Tongue (tissue), 2 donors: ENCODE data around the gene GPR101. TPM values are rescaled to one million over a fixed set of nuclear protein-coding genes. Genes with fewer than 3 reads are reported as not detected.

Experiments used
- DNase-seq: peaks from one replicate; pipeline ENCODE4 v3.0.0-alpha.2; 2015
- total RNA-seq: library from RNA; depleted of rRNA; stranded (reverse); fragments of >200 nt; gene quantifications from one replicate; pipeline ENCODE4 v1.2.3, GENCODE V29; 2014

Gene GPR101, protein sequence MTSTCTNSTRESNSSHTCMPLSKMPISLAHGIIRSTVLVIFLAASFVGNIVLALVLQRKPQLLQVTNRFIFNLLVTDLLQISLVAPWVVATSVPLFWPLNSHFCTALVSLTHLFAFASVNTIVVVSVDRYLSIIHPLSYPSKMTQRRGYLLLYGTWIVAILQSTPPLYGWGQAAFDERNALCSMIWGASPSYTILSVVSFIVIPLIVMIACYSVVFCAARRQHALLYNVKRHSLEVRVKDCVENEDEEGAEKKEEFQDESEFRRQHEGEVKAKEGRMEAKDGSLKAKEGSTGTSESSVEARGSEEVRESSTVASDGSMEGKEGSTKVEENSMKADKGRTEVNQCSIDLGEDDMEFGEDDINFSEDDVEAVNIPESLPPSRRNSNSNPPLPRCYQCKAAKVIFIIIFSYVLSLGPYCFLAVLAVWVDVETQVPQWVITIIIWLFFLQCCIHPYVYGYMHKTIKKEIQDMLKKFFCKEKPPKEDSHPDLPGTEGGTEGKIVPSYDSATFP
- total RNA-seq, result not detected

DNA sequence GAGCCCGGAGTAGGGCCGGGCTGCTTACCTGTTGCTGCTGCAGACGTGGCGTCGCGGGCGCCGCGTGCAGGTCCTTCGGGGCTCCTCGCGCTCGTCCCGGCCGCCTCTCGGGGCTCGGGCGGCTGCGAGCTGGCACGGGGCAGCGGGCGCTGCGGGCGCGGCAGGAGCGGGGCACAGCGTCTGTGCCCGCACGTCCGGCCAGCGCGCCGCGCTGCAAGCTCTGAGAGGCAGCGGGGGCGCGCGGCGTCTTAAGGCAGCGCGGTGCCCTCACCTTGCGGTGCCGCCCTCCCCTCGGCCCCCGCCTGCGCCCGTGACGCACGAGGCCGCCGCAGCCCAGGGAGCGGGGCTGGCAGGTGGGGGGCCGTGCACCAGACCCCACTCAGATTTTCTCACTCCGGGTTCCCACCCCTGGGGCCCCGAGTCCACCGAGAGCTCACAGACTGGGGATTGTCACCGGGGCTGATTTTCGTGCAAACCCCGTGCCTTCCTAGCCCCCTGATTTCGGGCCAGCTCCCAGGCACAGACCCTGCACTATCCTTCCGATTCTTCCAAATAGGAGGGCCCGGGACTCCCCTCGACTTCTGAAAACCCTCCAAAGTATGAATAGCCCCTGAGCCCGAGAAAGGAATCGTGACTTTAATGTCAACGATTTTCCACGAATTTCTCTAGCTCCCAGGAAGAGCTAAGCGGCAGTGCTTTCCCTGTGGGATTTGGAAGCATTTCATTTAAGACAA lies at the start of gene GPR101:
Gene GPR101, minus strand, starts transcription at position 222 of the 734 bp plus-strand sequence. CDS start 2,321 bp downstream, outside the sequence.
- DNase-seq, result no peak

DNA sequence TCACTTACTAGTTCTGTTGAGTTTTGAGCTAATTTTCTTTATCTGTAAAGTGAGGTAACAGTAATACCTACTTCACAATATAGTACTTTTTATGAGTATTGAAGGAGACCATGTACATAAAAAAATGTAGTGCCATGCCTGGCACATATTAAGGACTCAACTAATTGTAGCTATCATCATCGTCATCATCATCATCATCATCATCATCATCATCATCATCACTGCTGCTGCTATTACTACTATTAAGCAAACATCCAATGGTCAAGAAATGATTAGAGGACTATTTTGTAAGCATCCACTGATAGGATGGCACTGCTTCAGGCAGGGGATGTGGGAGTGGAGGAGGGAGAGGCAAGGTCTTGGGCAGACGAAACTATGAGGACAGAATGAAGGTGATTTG lies 47.4 kb upstream of the GPR101 start:
- no peak for DNase-seq

DNA sequence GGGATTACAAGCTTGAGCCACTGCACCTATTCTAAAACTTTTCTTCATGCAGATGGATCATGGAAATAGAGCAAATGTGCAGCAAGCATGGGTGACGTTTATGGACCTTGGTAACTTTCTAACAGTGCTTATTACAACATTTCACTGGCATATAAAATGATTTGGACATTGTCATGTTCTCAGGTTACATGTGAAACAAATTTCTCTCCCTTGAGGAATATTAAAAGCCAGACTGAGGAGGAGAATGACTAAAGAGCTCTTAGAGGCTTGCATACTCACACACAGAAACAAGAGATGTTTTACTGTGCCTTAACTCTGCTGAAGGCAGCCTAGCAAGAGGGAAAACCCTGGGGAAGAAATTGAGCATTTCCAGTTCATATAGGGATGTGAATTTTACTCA lies 38.6 kb upstream of the GPR101 start:
- DNase-seq, result no peak

DNA sequence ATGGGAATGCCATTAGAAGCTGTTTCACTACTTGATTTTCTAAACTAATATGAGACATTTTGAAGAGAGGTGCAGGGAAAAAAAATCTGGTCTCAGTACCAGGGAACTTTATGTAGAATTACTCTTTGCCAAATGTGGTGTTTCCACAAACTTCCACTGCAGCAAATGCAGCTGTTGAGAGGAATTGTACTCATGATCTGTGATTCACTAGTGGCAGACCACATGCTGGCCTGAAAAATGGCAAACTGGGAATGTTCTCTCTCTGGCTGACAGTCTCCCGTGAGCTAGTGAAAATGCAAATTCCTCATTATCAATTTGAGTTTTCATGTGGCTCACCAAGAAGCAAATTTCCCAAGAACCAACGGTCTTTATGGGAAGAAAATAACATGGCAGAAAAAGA lies 37.8 kb upstream of the GPR101 start:
- no peak for DNase-seq

DNA sequence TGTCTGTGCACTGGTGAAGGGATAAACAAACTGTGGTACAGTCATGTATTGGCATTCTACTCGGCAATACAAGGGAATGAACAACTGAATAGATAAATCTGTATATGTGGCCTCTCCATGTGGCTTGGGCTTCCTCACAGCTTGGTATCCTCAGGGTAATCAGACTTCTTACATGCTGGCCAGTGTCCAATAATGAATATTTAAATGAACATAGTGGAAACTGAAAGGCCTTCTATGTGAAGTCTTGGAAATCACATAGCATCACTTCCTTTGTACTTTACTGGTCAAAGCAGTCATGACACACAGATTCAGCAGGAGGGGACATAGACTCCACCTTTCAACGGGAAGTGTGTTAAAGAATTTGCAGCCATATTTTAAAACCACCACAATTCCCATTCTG lies 33.4 kb upstream of the GPR101 start:
- DNase-seq, result no peak

DNA sequence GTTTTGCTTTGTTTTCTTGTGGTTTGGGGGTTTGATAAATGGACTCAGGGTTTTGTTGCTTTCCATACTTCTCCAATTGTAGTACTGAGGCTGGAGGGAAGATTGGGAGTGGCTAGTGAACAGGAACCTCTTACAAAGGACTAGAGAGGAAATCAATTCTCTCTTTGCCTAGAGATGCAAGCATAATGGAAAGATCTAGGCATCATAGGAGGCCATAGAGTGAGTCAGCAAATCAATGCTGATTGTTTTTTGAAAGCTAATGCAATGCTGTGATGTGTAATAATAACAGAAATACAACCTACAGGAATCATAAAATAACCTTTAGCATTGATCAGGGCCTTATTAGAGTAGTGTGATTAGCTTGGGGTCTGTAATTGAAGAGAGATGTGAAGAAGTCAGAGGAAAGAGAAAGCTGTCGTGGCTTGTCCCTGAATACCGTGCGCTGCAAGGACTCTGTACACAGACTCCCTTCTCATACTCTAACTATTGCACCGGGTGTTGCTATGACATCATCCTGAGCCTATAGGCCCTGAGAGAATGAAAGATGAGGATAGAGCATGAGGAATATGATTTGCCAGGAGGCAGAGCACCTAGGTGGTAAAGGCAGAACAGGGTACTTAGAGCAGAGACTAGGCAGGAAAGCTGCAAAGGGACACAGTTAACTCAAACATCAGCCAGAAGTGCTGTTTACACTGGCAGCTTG lies 29.3 kb upstream of the GPR101 start:
- DNase-seq, result peak; percentile 25

DNA sequence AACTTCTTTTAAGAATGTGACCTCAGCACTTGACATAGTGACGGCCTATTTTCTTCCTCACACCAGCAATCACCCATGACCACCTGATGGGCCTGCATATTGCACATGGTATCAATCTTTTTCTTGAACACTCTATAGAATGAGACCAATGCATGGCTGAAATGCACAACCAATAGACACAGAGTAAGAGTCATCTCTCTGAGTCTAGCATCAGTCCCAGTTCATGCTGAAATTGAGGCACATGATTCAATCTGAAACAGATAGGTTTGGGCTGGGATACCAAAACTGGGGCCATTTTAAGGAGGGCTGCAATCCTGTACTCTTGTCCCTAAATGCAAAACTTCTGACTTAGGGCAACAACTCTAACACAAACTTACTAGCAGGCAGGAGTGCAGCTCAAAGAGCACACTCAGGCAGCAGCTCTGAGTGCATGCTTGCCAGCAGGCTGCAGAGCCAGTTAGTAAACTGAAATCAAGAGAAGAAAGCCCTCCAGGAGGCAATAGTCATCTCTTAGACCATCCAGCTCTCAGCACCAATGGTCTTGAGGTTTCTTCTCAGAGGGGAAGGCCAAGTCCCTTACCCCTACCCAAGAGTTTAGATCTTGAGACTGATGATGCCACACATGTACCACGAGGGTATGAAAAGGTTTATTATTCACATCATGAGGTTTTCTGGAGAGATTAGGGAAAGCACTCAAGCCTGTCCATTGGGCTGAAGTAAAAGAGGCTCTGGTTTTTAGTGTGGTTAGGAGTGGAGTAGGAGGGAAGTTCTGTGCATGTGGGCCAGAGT lies 24.7 kb upstream of the GPR101 start:
- DNase-seq, result no peak

DNA sequence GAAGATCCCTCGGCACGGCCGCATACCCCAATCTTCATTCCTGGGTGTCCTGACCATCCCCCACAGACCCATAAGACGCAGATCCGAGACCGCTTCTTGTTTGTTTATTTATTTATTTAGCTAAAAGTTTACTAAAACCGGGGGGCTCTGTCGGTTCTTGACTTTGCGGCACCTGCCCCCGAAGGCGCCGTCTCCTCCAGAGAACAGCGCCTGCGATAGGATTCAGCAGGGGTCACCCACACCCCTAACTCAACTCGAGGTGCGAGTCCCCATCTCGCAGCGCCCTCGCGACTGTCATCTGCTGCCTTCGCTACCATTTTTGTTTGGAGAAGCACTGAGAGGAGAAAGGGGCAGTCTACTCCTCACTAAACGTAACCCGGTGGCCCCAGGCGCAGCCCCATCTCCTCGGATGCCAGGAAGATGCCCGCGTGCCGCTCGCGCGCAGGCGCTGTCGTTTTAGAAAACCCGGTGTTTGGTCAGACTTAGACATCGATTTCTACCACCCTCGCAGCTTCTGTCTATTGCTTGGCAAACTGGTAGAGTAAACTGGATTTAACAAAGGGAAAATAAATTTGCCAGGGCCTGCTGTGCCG lies 18.9 kb upstream of the GPR101 start:
- DNase-seq, result no peak

DNA sequence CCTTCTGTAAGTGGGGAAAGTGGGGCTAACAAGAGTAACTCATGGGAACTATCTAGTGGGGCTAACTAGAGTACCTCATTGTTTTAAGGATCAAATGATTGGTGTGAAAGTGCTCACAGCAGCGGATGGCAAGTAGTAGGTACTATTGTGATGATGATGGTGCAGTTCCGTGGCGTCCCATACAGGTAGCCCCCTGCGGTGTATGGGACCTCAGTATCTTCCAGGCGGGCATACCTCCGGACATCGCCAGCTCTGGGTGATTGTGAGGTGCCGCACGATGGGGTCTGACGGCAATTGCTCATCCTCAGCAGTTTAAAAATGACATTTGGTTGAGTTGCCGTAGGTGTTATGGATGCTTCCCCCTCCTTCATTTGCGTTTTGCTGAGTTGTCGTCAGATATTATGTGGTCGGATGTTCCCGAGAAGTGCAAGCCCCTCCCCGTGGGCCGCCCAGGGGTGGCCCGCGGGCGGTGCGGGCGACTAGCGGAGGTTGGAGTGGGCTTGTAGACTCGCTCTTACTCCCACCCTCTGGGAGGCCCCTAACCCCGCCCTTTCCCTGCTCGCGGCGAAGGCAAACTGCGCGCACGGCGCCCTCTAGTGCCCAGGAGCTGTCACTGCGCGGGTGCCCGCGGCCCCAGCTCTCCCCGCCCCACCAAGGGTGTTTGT lies 18.3 kb upstream of the GPR101 start:
- peak; percentile 72 for DNase-seq

DNA sequence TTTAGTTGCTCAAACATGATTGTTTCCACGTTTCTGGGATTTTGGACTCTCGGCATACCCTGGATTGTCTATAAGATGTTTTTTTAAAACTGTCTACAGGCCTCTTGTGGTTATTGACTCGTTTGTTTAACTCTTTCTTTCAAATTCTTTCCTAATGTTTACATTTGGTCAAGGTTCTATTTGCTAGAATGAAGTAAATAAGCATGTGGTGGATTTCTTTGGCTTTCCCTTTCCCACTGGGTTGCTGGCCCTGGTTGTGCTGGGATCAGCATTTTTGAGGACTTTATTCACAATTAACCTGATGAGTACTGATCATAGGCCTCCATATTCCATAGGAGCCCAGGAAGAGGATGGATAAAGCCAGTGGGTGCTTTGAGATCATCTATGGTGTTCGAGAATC lies 11.1 kb upstream of the GPR101 start:
- DNase-seq, result no peak

DNA sequence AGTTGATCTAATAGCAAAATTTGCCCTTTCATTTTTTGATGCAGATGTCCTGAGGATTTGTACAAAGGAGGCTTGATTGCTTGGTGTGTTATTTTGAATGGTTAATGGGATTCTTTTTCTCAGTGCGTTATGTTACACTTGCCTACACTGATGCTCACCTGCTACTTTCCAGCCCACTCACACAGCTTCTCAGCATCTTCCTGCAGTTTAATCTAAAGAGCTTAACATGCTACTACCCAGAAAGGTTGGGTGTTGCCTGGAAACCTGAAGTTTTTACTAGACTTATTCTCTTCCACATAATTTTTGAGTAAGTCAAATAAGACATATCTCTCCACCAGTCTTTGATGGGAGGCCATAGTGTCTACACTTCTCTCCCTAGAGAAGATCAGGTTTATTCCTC lies 9.9 kb upstream of the GPR101 start:
- DNase-seq, result no peak

DNA sequence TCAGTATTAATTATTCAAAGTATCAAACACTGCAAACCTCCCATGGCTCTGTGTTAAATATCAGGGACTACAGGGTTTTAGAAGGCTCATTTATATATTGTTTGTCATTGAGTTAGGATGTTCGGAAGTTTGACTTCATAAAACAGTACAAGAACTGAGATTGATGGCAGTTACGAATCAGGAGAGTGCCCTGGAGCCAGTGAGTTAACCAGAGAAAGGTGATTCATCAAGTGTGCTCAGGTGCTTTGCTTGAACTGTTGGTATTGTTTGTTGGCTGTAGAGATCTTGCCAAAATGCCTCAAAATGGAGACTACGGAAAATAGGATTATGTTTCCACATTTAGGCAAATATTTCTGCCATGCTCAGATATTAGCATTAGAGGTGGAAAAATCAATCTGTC lies 7.5 kb upstream of the GPR101 start:
- no peak for DNase-seq

DNA sequence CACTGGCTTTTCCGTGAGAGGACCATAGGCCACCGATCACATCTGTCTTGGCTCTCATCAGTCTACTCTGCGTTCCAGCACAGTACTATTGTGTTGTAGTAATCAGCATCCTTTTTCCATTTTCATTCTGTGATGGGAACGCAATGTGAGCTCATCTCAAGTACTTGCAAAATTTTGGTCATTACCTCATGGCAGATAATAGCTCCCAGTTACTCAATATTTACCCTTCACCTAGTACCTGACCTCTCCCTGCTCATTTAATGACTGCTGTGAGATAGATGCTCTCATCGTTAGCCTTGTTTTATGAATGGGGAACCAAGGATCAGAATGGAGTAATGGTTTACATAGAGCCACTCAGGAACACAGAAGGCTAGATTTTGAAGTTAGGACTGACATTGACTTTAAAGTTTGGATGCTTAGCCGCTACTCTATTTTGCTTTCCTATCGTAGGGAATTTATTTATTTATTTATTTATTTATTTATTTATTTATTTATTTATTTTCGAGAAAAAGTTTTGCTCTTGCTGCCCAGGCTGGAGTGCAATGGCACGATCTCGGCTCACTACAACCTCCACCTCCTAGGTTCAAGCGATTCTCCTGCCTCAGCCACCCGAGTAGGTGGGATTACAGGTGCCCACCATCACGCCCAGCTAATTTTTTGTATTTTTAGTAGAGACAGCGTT lies 6.5 kb upstream of the GPR101 start:
- no peak for DNase-seq

DNA sequence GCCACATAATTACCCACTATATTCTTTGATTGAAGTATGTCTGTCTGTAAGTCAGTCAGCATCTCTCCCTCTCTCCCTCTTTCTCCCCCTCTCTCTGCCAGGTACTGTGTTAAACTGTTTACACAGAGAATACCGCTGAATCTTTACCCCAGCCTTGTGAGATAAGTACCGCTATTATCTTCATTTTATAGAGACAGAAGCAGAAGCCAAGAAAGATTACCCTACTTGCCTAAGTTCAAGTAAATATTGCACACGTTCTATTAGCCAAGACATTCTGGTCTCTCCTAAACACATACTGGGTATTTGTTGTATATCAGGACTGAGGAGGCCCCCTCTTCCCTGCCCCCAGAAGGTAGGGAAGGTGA lies 695 bp upstream of the GPR101 start:
- no peak for DNase-seq

DNA sequence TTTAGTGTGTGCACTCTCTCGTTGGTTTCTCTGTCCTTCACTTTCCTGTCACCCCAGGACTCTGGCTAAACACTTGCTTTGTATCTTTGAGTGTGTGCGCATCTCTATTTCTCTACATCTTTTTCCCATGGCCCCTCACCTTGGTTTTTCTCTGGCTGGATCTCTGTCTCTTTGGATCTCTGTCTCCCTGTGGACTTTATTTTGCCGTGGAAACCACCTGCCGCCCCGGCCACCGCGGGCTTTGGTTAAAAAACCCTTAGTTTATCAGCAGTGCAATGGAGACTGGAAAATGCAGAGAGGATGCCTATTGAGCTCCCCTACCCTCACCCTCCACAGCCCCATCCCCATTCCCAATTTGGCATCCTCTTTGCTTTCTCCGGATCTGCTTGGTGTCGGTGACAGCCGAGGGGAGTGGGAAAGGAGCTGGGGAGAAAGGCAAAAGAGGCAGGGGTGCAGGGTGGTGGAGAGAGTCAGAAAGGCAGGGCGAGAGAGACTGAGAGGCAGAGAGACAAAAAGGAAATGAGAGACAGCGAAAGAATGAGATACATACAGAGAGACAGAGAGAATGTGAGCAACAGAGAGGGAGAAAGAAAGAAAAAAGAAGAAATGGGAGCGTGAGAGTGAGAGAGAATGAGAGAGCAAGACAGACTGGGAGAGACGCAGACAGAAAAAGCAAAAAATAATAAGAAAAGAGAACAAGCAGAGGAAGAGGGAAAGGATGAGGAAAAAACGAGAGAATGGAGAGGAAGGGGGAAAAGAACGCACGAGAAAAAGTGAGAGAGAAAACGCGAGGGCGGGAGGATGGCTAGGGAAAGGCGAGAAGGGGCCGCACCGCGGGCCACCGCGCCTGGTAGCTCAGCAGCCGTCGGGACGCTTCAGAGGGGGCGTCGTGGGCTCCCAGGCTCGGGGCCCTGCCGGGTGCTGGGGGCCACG lies 688 bp downstream of the GPR101 start:
- DNase-seq, result no peak

DNA sequence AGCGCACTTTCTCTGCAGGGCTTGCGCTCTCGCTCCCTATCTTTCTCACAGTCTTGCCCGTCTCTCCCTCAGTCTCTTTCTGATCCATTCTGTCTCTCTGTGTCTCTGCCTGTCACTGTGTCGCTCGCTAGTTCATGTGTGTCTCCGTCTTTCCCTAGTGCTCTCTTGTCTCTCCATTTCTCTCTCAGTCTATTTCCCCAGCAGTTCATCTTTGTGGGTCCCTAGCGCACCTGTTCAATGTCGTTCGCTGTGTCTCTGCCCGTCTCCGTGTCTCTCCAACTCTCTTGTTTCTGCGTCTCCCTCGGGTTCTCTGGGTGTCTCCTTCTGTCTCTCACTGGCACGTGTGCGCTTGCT lies 1.5 kb downstream of the GPR101 start:
- no peak for DNase-seq

DNA sequence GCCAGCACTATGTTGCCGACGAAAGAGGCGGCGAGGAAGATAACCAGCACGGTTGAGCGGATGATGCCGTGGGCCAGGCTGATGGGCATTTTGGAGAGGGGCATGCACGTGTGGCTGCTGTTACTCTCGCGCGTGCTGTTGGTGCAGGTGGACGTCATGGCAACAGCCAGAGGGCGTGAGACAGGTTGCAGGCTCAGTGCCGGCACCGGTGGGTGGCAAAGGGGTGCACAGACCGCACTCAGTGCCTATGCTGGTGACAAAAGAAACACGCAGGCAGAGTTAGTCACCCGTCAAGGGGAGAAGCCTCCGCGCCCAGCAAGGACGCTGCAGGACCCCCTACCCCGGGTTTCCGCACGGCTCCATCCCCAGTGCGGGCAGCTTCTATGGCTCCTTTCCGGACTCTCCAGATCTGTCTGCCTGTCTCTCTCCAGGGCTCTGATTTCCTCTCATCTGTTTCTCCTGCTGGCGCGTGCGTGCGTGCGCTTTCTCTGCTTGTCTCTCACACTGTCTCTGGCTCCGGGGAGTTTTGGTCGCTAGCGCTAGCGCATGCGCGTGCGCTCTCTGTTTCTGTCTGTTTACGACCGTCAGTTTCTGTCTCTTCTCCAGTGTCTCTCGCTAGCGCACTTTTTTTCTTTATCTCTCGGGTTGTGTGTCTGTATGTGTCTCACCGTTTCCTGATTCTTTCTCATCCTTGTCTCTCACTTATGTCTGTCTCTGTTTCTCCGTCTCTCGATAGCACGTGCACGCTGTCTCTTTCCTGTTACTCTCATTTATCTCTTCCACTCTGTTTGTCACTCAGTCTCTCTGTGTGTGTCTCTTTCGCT lies 2.1 kb downstream of the GPR101 start:
- peak; percentile 49 for DNase-seq

DNA sequence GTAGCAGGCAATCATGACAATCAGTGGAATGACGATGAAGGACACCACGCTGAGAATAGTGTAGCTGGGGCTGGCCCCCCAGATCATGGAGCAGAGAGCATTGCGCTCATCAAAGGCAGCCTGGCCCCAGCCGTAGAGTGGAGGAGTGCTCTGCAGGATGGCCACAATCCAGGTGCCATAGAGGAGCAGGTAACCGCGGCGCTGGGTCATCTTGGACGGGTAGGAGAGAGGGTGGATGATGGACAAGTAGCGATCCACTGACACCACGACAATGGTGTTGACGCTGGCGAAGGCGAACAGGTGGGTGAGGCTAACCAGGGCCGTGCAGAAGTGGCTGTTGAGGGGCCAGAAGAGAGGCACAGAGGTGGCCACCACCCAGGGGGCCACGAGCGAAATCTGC lies 2.8 kb downstream of the GPR101 start:
- no peak for DNase-seq

DNA sequence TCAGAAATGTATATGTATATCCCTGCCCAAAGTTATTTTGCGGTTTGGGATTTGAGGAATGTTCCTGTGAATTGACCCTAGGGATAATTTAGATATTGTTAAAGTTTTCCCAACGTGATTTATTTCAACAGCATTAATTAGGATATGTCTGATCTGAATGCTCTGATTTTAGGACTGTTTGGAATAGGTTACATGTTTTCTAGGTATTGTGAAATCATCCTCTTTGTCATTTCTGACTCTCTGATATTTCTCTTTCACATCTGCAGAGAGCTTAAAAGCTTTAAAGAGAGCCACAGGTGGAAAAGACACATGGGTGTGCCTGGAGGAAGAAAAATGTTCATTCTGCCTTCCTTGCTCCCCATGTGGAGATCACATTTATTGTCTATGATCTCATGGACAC lies 5.1 kb downstream of the GPR101 start:
- no peak for DNase-seq
